Vagina (tissue), 2 donors: Measurements from ENCODE around the gene EFCAB6. TPM values are rescaled to one million over a fixed set of nuclear protein-coding genes. Genes with fewer than 3 reads are reported as not detected.

Experiments
- DNase-seq, 2 donors: peaks; one replicate each; pipeline ENCODE4 v3.0.0-alpha.2; 2017; ENCODE audit errors: extremely low spot score in 2 of 2
- H3K27ac ChIP-seq: fragments of 200-600 bp; sonication (generic); one replicate; pipeline ENCODE4 v1.5.1; 2019
- H3K27me3 ChIP-seq: fragments of 200-600 bp; sonication (generic); one replicate; pipeline ENCODE4 v1.5.1; 2019
- H3K36me3 ChIP-seq, 2 donors: fragments of 200-600 bp; sonication (generic); one replicate each; pipeline ENCODE4 v1.5.1; 2017 to 2019
- H3K4me1 ChIP-seq: fragments of 200-600 bp; sonication (generic); one replicate; pipeline ENCODE4 v1.5.1; 2019
- H3K4me3 ChIP-seq, 2 donors: fragments of 200-600 bp; sonication (generic); 1 replicate in 1 of 2; 2 replicates in 1 of 2; pipeline ENCODE4 v1.5.1; 2016 to 2019
- H3K9me3 ChIP-seq: fragments of 200-600 bp; sonication (generic); one replicate; pipeline ENCODE4 v1.5.1; 2019
- CTCF ChIP-seq, 3 experiments: fragments of 450-650 bp in 2 of 3; fragments of 200-600 bp in 1 of 3; sonication (generic) in 1 of 3; IDR thresholded peaks; one replicate each; pipeline ENCODE4 v1.5.1; 2017 to 2019; ENCODE audit warnings: antibody characterized with exemption in 3 of 3, mild to moderate bottlenecking in 2 of 3, moderate library complexity in 2 of 3
- POLR2A ChIP-seq, 2 donors: fragments of 450-650 bp; IDR thresholded peaks; one replicate each; pipeline ENCODE4 v1.6.1; 2017; ENCODE audit warnings: antibody characterized with exemption in 2 of 2, mild to moderate bottlenecking in 2 of 2, moderate library complexity in 2 of 2
- POLR2AphosphoS5 ChIP-seq, 2 donors: sonication (generic); formaldehyde crosslinking; IDR thresholded peaks; one replicate each; pipeline ENCODE4 v1.9.0; 2017; ENCODE audit warnings: antibody characterized with exemption in 2 of 2, mild to moderate bottlenecking in 2 of 2, low read depth in 1 of 2; ENCODE audit not compliant: insufficient read depth in 1 of 2
- intact Hi-C: fragments of 100-400 bp; cut with DNase I; formaldehyde crosslinking; loops from one replicate; pipeline ENCODE4 v1.15.1; 2023
- total RNA-seq: library from RNA; depleted of rRNA; stranded (reverse); fragments of >200 nt; gene quantifications from one replicate; pipeline ENCODE4 v1.2.3, GENCODE V29; 2016

The EFCAB6 gene
- total RNA-seq, 1 donor from 2014 or later, result 1.7 TPM

- DNase-seq, result no peak
- H3K36me3 ChIP-seq, result no peaks in the 10 kb centered on the region
- intact Hi-C loops, result no loop called here
- H3K27ac ChIP-seq, result no peak overlapping the region
- H3K4me3 ChIP-seq, result no peak overlapping the region
- no peak for TF ChIP-seq CTCF (IDR thresholded peaks at IDR 0.05)
- TF ChIP-seq POLR2A (IDR thresholded peaks at IDR 0.05), result no peak
- no peak for TF ChIP-seq POLR2AphosphoS5 (IDR thresholded peaks at IDR 0.05; ENCODE audit: insufficient read depth in 1 of 2, low read depth in 1 of 2)
- no peaks in the 10 kb centered on the region for H3K27me3 ChIP-seq
- peaks cover 6% of the 10 kb centered on the region for H3K9me3 ChIP-seq
- no peaks in the 10 kb centered on the region for H3K4me1 ChIP-seq
These were observed 271.6 kb downstream of the EFCAB6 start for GRCh38 chr22:43540529-43540923.

GRCh38 chr22:43539572-43540528 lies 272.3 kb downstream of the EFCAB6 start:
- DNase-seq, result peak in 1 of 2 donors; percentile 90
- Histone ChIP-seq H3K4me3 (no peak overlapping the region), H3K36me3 (no peaks in the 10 kb centered on the region), H3K27me3 (no peaks in the 10 kb centered on the region), H3K27ac (no peak overlapping the region), H3K4me1 (no peaks in the 10 kb centered on the region), H3K9me3 (peaks cover 6% of the 10 kb centered on the region)
- intact Hi-C loops, result no loop called here
- TF ChIP-seq POLR2AphosphoS5 (IDR thresholded peaks at IDR 0.05; ENCODE audit: insufficient read depth in 1 of 2, low read depth in 1 of 2) (no peak), CTCF (IDR thresholded peaks at IDR 0.05) (no peak), POLR2A (IDR thresholded peaks at IDR 0.05) (no peak)

- intact Hi-C loops, result no loop called here
- TF ChIP-seq POLR2AphosphoS5 (IDR thresholded peaks at IDR 0.05; ENCODE audit: insufficient read depth in 1 of 2, low read depth in 1 of 2) (no peak), POLR2A (IDR thresholded peaks at IDR 0.05) (no peak), CTCF (IDR thresholded peaks at IDR 0.05) (no peak)
- Histone ChIP-seq H3K27ac (no peak overlapping the region), H3K36me3 (no peaks in the 10 kb centered on the region), H3K27me3 (no peaks in the 10 kb centered on the region), H3K4me3 (no peak overlapping the region), H3K9me3 (peaks cover 6% of the 10 kb centered on the region), H3K4me1 (no peaks in the 10 kb centered on the region)
- no peak for DNase-seq
These were observed 275.0 kb downstream of the EFCAB6 start for GRCh38 chr22:43537019-43537585.

GRCh38 chr22:43535741-43536140 lies 276.4 kb downstream of the EFCAB6 start:
- intact Hi-C loops, result no loop called here
- no peak for DNase-seq
- Histone ChIP-seq H3K27me3 (no peaks in the 10 kb centered on the region), H3K36me3 (no peaks in the 10 kb centered on the region), H3K4me1 (no peaks in the 10 kb centered on the region), H3K9me3 (peaks cover 6% of the 10 kb centered on the region), H3K27ac (no peak overlapping the region), H3K4me3 (no peak overlapping the region)
- TF ChIP-seq CTCF (IDR thresholded peaks at IDR 0.05) (no peak), POLR2A (IDR thresholded peaks at IDR 0.05) (no peak), POLR2AphosphoS5 (IDR thresholded peaks at IDR 0.05; ENCODE audit: insufficient read depth in 1 of 2, low read depth in 1 of 2) (no peak)

GRCh38 chr22:43535336-43535735 lies 276.8 kb downstream of the EFCAB6 start:
- H3K9me3 ChIP-seq, result peaks cover 6% of the 10 kb centered on the region
- TF ChIP-seq POLR2A (IDR thresholded peaks at IDR 0.05) (no peak), CTCF (IDR thresholded peaks at IDR 0.05) (no peak)
- H3K36me3 ChIP-seq, result no peaks in the 10 kb centered on the region
- intact Hi-C loops, result no loop called here
- H3K4me1 ChIP-seq, result peaks cover 4% of the 10 kb centered on the region
- no peak overlapping the region for H3K27ac ChIP-seq
- DNase-seq, result no peak
- no peak overlapping the region for H3K4me3 ChIP-seq
- no peaks in the 10 kb centered on the region for H3K27me3 ChIP-seq
